Measurements from ENCODE around the gene NOX5.

The NOX5 gene

DNA sequence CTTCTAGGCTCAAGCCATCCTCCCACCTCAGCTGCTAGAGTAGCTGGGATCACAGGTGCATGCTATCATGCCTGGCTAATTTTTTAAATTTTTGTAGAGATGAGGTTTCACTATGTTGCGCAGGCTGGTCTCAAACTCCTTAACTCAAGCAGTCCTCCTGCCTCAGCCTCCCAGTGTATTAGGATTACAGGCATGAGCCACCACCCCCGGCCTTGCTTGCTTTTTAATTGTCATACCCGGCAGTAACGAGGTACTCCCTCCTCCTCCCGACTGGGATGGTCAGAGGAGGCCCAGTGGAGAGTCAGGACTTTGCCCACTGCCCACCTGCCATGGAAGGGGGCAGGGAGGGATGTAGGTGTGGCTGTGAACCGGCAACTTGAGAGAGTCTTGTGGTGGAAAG lies 4.5 kb downstream of the NOX5 start:
- no peak for DNase-seq (ENCODE audit: low spot score)

- no peak for DNase-seq (ENCODE audit: low spot score)
Measured at GRCh38 chr15:69021895-69022294, 7.4 kb downstream of the NOX5 start.

DNA sequence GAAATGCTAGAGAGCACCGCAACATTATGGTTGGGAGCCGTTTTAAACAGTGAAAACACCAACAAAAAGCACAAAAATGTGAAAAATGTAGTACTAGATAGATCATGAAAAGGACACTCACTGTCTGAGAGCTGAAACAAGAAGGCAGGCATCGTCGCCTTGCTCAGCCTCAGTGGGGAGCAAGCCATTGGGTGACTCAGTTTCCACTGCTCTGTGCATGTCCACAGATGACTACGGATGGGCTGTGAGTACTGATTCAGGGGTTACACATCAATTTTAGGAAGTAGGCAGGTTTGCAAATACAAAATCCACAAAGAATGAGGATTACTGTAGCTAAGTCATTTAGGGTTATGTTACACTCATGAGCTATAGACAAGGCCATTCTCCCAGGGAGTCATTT lies 10.8 kb downstream of the NOX5 start:
- DNase-seq (ENCODE audit: low spot score), result no peak

GRCh38 chr15:69026355-69026754 lies 11.9 kb downstream of the NOX5 start:
- no peak for DNase-seq (ENCODE audit: low spot score)

DNA sequence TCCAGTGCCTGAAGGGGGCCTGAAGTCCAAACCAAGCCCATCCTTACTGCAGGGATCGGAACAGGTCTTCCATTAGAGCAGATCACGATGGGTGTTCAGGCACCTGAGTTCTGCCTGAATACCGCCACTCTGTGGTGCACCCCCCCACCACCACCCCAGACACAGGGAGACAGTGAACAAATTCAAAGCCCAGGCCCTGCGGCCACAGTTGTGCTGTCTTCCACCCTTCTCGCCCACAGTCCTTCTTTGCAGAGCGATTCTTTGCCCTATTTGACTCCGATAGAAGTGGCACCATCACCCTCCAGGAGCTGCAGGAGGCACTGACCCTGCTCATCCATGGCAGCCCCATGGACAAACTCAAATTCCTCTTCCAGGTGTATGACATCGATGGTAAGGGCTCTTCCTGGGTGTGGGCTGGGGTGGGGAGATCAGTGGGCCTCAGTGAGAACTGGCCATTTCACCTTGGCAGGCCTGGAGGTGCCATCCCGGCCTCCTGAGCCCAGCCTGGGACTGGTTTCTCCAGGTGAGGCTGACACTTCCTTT lies 13.6 kb downstream of the NOX5 start:
- no peak for DNase-seq (ENCODE audit: low spot score)

DNA sequence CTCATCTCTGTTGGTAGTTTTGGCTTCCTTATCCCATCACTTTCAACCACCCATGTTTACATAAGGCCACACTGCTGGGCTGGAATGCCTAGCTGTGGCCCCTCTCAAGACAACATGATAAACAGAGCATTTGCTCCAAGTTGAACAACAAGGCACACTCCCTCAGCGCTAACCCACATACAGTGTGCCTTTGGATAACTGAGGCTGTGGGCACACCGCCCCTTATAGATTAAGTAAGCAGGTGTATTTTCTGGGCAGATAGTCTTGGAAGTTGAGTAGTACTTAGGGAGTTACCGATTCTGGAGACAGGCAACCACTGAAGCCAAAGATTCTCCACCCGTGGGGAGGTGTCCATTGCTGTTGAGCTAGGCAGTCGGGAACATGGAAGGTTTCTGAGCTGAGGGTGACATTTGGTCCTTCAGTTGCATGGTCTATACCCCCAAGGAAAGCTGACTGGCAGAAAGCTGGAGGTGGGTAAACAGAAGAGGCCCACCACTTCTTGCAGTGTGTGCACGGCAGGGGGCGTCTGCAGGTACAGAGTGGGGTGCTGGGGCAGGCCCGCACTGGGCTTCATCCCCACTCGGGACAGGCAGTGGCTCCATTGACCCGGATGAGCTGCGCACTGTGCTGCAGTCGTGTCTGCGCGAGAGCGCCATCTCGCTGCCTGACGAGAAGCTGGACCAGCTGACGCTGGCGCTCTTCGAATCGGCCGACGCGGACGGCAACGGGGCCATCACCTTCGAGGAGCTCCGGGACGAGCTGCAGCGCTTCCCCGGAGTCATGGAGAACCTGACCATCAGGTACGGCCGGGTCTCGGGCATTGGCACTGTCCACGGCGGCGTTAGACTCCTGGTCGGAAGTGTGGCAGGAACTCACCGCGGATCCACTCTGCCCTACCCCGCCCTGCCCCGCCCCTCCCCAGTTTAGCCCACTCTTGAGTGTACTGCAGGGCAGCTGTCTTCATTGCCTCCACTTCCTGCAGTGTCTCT lies 16.8 kb downstream of the NOX5 start:
- peak; percentile 1 for DNase-seq (ENCODE audit: low spot score)

DNA sequence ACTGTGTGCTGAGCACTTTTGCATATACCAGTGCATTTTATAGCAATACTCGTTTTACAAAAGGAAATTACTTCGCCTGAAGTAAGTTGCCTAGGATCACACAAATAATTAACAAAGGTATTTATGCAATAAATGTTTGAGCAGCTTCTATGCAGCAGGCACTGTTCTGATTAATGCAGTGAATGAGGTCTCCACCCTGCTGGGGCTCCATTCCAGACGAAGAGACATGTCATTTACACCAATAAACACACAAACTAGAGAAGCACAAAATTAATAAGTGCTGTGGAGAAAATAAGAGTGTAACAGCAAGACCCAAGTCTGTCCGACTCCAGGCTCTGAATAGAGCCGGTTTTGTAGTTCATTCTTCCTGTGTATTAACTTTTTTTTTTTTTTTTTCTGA lies 17.5 kb downstream of the NOX5 start:
- DNase-seq (ENCODE audit: low spot score), result no peak

- no peak for DNase-seq (ENCODE audit: low spot score)
Measured at GRCh38 chr15:69032703-69033373, 18.3 kb downstream of the NOX5 start.

DNA sequence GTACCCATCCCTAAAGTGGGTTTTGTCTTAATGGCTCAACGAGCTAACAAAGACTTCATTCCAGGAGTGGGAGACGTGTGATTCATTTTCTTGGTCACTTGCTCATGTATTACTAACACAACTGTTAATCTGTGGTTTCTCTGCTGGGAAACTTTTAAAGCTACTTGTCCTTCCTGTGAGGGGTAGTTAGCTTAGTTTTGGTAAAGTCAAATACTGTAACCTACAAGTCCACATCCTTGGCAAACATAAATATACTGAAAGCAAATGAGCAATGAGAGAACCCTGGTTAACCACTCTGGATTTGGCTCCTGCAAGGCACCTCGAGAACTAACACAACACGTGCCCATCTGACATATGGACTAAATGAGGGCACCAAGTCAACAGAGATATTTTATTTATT lies 19.9 kb downstream of the NOX5 start:
- DNase-seq (ENCODE audit: low spot score), result no peak

DNA sequence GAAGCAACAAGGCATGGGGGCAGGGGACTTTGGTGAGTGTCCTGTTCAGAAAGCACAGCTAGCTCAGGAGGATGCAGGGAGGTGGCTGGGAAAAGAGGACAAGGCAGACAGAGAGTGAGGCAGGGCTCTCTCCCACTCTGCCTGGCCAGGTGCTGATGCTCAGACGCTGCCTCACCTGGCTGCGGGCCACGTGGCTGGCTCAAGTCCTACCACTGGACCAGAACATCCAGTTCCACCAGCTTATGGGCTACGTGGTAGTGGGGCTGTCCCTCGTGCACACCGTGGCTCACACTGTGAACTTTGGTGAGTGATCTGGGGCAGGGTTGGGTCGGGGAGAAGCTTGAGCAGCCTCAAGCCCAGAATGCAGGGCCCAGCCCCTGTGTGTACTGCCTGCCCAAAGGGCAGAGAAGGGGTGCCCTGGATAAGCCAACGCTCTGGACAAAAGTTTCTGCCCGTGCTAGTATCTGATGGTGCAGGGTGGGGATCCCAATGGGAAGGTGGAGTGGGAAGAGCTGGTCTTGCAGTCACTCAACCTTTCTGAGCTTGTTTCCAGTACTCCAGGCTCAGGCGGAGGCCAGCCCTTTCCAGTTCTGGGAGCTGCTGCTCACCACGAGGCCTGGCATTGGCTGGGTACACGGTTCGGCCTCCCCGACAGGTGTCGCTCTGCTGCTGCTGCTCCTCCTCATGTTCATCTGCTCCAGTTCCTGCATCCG lies 20.9 kb downstream of the NOX5 start:
- DNase-seq (ENCODE audit: low spot score), result no peak

DNA sequence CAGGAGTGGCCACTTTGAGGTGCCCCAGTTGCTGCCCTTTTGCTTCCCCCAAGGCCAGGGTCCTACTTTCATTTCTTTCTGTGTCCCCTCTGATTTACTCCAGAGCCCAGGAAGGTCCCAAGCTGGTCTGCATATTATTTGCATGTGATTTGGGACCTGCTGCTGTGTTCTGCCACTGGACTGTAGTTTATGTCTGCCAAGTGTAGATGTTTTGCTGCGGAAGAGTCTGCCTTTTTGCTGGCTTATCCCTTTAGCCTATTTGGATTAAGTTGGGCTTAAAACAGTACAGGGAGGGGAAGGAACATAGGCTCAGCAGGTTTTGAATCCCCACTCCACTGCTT lies 21.4 kb downstream of the NOX5 start:
- no peak for DNase-seq (ENCODE audit: low spot score)

DNA sequence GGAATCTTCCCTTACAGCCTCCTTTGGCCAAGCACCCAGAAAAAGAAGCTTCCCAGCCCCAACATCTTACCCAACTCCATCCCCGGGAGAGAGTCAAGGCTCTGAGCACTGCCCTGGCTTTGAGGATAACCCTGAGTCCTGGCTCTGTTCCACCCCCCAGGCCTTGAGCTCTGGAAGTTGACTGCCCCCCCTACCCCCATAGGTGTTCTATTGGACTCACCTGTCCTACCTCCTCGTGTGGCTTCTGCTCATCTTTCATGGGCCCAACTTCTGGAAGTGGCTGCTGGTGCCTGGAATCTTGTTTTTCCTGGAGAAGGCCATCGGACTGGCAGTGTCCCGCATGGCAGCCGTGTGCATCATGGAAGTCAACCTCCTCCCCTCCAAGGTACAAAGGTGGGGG lies 22.3 kb downstream of the NOX5 start:
- no peak for DNase-seq (ENCODE audit: low spot score)

GRCh38 chr15:69037482-69037881 lies 23.0 kb downstream of the NOX5 start:
- DNase-seq (ENCODE audit: low spot score), result no peak

DNA sequence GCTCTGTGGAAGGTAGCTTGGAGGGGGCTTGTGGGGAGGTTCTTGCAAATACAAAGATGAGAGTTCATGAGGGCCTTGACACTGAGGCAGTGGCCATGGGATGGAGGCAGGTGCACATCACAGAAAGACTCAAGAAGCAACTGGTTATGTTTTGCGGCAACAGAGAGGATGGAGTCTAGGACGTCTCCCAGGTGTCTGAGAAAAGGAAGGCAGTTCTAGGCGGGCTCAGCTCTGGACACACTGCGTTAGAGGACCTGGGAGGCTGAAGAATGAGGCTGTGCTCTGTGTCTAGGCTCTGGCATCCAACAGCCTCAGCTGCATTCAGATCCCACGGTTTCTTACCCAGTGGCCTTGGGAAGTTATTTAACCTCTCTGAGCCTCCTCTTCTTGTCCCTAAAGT lies 23.5 kb downstream of the NOX5 start:
- DNase-seq (ENCODE audit: low spot score), result no peak

GRCh38 chr15:69038508-69038907 lies 24.0 kb downstream of the NOX5 start:
- no peak for DNase-seq (ENCODE audit: low spot score)

DNA sequence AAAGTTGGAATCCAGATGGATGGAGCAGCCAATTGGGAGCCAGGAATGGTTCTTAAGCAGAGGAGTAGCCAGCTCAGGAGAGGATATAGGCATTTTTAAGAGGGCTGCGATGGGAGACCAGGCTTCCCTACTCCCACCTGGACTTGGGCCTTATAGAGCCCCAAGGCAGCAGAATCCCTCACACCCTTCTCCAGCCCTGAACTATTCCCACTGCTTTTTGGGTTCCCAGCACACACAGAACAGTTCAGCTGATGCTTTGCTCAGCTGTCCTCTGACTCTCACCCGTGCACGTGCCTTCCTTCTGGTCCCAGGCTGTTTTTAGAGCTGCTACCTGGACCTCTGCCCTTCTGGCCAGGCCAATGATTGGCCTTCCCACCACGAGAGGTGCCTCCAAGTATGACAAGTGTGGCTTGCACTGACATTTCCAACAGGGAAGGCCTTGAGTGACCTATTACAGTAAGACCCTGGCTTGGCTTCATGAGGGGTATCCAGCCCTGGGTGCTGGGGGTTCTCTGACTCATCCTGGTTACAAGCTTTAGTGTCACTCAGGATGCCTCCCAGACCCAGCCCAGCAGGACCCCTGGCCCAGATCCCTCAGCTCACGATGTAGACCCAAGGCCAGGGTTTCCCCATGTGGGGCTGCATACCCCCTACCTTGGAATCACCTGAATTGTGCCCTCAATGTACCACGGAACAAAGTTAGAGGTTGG lies 25.2 kb downstream of the NOX5 start:
- no peak for DNase-seq (ENCODE audit: low spot score)

GRCh38 chr15:69042531-69042930 lies 28.0 kb downstream of the NOX5 start:
- DNase-seq (ENCODE audit: low spot score), result no peak

DNA sequence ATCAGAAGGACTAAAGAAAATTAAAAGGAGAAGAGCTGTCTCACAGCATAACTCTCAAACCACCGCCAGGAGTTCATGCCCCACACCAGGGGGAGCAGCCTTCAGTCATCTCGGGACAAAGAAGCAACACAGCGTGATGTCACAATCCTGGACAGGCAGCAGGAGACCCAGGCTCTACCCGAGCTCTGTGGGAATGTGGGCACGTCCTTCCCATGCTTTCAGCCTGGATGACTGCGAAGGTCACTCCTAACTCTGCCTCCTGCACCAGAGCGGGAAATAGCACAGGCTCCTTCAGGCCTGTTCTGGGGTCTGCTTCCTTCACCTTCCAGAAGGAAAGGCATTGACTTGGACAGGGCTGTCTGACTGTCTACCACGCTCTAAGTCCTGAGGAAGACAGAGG lies 31.3 kb downstream of the NOX5 start:
- DNase-seq (ENCODE audit: low spot score), result no peak

DNA sequence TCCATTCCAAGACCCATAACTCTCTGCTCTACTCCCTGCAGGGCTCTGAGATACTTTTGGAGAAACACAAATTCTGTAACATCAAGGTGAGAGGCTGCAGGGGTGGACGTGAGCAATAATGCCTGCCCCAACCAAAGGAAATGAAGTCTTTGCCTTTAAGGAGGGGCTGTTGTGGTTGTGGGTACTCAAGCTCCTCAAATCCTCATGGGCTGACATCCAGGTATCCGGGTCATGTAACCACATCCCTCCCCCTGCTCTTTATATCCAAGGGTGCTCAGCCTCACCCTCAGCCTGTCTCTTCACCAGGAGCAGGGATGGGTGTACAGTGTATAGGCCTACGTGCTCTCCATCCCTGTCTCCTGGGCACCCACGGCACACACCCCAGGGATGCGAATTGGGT lies 32.3 kb downstream of the NOX5 start:
- DNase-seq (ENCODE audit: low spot score), result no peak

DNA sequence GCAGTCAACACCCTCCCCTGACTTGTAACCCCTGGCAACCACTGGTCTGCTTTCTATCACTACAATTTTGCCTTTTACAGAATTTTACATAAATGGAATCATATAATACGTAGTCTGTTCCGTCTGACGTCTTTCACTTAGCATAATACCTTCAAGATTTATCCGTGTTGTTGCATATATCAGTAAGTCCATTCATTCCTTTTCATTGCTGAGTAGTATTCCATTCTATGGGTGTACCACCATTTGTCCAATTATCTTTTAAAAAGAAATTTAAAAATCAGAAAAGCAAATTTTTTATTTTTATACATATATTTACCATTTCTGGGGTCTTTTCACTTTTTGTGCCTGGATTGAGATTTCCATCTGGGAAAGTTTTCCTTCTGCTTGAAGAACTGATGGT lies 35.5 kb downstream of the NOX5 start:
- no peak for DNase-seq (ENCODE audit: low spot score)

DNA sequence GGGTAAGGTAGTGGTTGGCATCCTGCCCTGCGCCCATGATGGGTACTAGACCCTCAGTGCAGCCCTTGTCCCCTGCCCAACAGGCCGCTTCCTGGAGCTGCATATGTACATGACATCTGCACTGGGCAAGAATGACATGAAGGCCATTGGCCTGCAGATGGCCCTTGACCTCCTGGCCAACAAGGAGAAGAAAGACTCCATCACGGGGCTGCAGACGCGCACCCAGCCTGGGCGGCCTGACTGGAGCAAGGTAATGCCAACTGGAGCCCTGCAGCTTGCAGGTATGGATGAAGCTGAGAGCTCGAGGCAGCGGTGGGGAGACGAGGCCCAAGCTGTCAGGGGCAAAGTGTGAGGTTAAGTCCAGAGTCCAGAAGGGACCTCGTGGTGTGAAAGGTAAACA lies 40.8 kb downstream of the NOX5 start:
- DNase-seq (ENCODE audit: low spot score), result no peak

DNA sequence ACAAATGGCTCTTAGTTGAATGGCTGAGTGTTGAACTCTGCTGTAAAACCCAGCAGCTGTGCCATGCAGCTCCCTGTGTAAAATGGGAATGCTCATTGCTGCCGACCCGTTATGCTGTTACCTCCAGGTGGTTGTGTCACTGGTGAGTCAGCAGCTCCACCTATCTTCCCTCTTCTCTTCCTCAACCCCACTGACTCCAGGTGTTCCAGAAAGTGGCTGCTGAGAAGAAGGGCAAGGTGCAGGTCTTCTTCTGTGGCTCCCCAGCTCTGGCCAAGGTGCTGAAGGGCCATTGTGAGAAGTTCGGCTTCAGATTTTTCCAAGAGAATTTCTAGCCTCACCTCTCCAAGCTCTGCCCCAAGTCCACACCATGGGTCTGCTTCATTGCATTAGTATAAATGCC lies 41.9 kb downstream of the NOX5 start:
- DNase-seq (ENCODE audit: low spot score), result no peak

Measured in CD4-positive, alpha-beta T cell treated with Interleukin-2 at 100 ng/mL for 4 hours (primary cell).